AG04450 (cell line): ENCODE data around the gene SLC24A4. TPM values are rescaled to one million over a fixed set of nuclear protein-coding genes. Genes with fewer than 3 reads are reported as not detected.

ENCODE experiments used
- CTCF ChIA-PET: fragments of 300-600, 350-600 bp; formaldehyde crosslinking; extraction: SDS; loops from one replicate; lab custom pipeline; 2022; ENCODE audit warnings: antibody characterized with exemption, inconsistent platforms; lab: Charles Lee
- POLR2A ChIA-PET: fragments of 350-600 bp; formaldehyde crosslinking; extraction: SDS; loops from one replicate; lab custom pipeline; 2021; ENCODE audit warnings: antibody characterized with exemption, inconsistent platforms; lab: Yijun Ruan, JAX
- DNase-seq: peaks from one replicate; pipeline ENCODE4 v3.0.0-alpha.2; 2011; ENCODE audit warnings: low read depth, low spot score
- H3K27ac ChIP-seq: one replicate; pipeline ENCODE4 v1.5.1; 2012; ENCODE audit warnings: low read depth, low read length, control low read depth
- H3K27me3 ChIP-seq: one replicate; pipeline ENCODE4 v1.6.0; 2012; ENCODE audit warnings: low read length; ENCODE audit not compliant: control insufficient read depth, insufficient read depth
- H3K4me3 ChIP-seq: 2 replicates; pipeline ENCODE4 v1.5.1; 2011; ENCODE audit warnings: mild to moderate bottlenecking, low read depth, low read length, control low read depth
- H3K9me3 ChIP-seq: 2 replicates; pipeline ENCODE4 v1.5.1; 2012; ENCODE audit warnings: low read length; ENCODE audit not compliant: control insufficient read depth, insufficient read depth
- CTCF ChIP-seq: IDR thresholded peaks from 2 replicates; pipeline ENCODE4 v1.5.1; 2011; ENCODE audit warnings: low read depth, low read length, control low read depth, inconsistent platforms
- polyA plus RNA-seq: library from polyadenylated mRNA; depleted of rRNA; stranded (reverse); fragments of >200 nt; gene quantifications from 2 replicates; pipeline ENCODE4 v1.2.3, GENCODE V29; 2011

SLC24A4 gene
- polyA plus RNA-seq, 1 experiment = not detected

GRCh38 chr14:92495027-92495426 is 172.1 kb downstream of the SLC24A4 start:
- no peak overlapping the region for H3K27ac ChIP-seq
- ChIA-PET CTCF (interaction anchor here (1.2 kb wide), 2 partner anchors 14 to 34 kb away, joined by 3 read pairs; no protein-coding TSS in a partner anchor), POLR2A (no interaction called here)
- no peaks in the 10 kb centered on the region for H3K9me3 ChIP-seq
- DNase-seq = no peak
- H3K4me3 ChIP-seq = no peak overlapping the region
- no peak for TF ChIP-seq CTCF
- H3K27me3 ChIP-seq = no peaks in the 10 kb centered on the region

- no peaks in the 10 kb centered on the region for H3K9me3 ChIP-seq
- no peak for TF ChIP-seq CTCF
These were observed 173.4 kb downstream of the SLC24A4 start for GRCh38 chr14:92496191-92496857.

GRCh38 chr14:92497391-92497790 is 174.4 kb downstream of the SLC24A4 start:
- Histone ChIP-seq H3K27me3 (no peaks in the 10 kb centered on the region), H3K4me3 (no peak overlapping the region), H3K27ac (no peak overlapping the region), H3K9me3 (no peaks in the 10 kb centered on the region)
- CTCF ChIA-PET = no interaction called here
- DNase-seq = no peak
- POLR2A ChIA-PET = no interaction called here
- no peak for TF ChIP-seq CTCF

More at GRCh38 chr14:92496191-92496857, 173.4 kb downstream of the SLC24A4 start:
- Histone ChIP-seq H3K27me3 (no peaks in the 10 kb centered on the region), H3K4me3 (no peak overlapping the region), H3K27ac (no peak overlapping the region)
- POLR2A ChIA-PET = no interaction called here
- CTCF ChIA-PET = no interaction called here
- DNase-seq = no peak

GRCh38 chr14:92499234-92499633 is 176.3 kb downstream of the SLC24A4 start:
- no peak overlapping the region for H3K4me3 ChIP-seq
- no peaks in the 10 kb centered on the region for H3K27me3 ChIP-seq
- no peak for DNase-seq
- CTCF ChIA-PET = interaction anchor here (1.2 to 1.5 kb wide), 2 partner anchors 42 to 182 kb away, joined by 3 to 8 read pairs; no protein-coding TSS in a partner anchor
- H3K27ac ChIP-seq = no peak overlapping the region
- POLR2A ChIA-PET = no interaction called here
- H3K9me3 ChIP-seq = no peaks in the 10 kb centered on the region
- TF ChIP-seq CTCF = no peak

GRCh38 chr14:92500491-92500941 is 177.6 kb downstream of the SLC24A4 start:
- ChIA-PET CTCF (interaction anchor here (0.6 to 1.5 kb wide), 2 partner anchors 181 to 1327 kb away, joined by 3 to 8 read pairs; no protein-coding TSS in a partner anchor), POLR2A (no interaction called here)
- Histone ChIP-seq H3K9me3 (no peaks in the 10 kb centered on the region), H3K4me3 (no peak overlapping the region), H3K27me3 (no peaks in the 10 kb centered on the region), H3K27ac (no peak overlapping the region)
- TF ChIP-seq CTCF = no peak
- DNase-seq = no peak
